Keratinocyte (primary cell): ENCODE measurements around the gene RASGEF1B. TPM values are rescaled to one million over a fixed set of nuclear protein-coding genes. Genes with fewer than 3 reads are reported as not detected.
"Not testable (repeated sequence)": the region's sequence is repeated elsewhere in the genome, so short reads cannot be mapped to it uniquely, and the experiment has no call there.

Source experiments
- DNase-seq: peaks from one replicate; pipeline ENCODE4 v3.0.0-alpha.2; 2011; ENCODE audit warnings: low read depth, missing footprints, low spot score
- FAIRE-seq: peaks from 2 replicates; lab custom pipeline; 2011; peaks lifted over from hg19 to GRCh38; lab: Jason Lieb, UNC
- H2AFZ ChIP-seq: 2 replicates; pipeline ENCODE4 v1.6.0; 2012; ENCODE audit warnings: low read length, control low read depth, inconsistent platforms; ENCODE audit not compliant: control insufficient read depth
- H3K27ac ChIP-seq: 2 replicates; pipeline ENCODE4 v1.5.1; 2011; ENCODE audit warnings: low read length; ENCODE audit not compliant: control insufficient read depth, insufficient read depth
- H3K27me3 ChIP-seq: 3 replicates; pipeline ENCODE4 v1.6.0; 2011; ENCODE audit warnings: low read length; ENCODE audit not compliant: control insufficient read depth, insufficient read depth; ENCODE audit errors: extremely low read depth
- H3K36me3 ChIP-seq, 2 experiments: 2 replicates in 1 of 2; 3 replicates in 1 of 2; pipeline ENCODE4 v1.5.1; 2011; ENCODE audit warnings: low read length in 2 of 2, mild to moderate bottlenecking in 1 of 2; ENCODE audit not compliant: control insufficient read depth in 2 of 2, insufficient read depth in 2 of 2; ENCODE audit errors: extremely low read depth in 1 of 2
- H3K4me1 ChIP-seq: 3 replicates; pipeline ENCODE4 v1.5.1; 2011; ENCODE audit warnings: low read length; ENCODE audit not compliant: control insufficient read depth, insufficient read depth; ENCODE audit errors: extremely low read depth
- H3K4me2 ChIP-seq: 3 replicates; pipeline ENCODE4 v1.6.0; 2011; ENCODE audit warnings: low read depth, low read length; ENCODE audit not compliant: control insufficient read depth, insufficient read depth; ENCODE audit errors: extremely low read depth
- H3K4me3 ChIP-seq, 3 experiments: fragments of 200-600 bp in 1 of 3; sonication (generic) in 1 of 3; 2 replicates in 2 of 3; 3 replicates in 1 of 3; pipeline ENCODE4 v1.5.1; 2011 to 2016; ENCODE audit warnings: low read length in 3 of 3, mild to moderate bottlenecking in 3 of 3, control low read depth in 2 of 3, inconsistent platforms in 1 of 3, low read depth in 1 of 3, mixed read lengths in 1 of 3, mixed run types in 1 of 3, moderate library complexity in 1 of 3; ENCODE audit not compliant: control insufficient read depth in 2 of 3, insufficient read depth in 2 of 3; ENCODE audit errors: extremely low read depth in 1 of 3
- H3K79me2 ChIP-seq: 2 replicates; pipeline ENCODE4 v1.6.0; 2012; ENCODE audit warnings: low read length; ENCODE audit not compliant: control insufficient read depth, insufficient read depth
- H3K9ac ChIP-seq: 3 replicates; pipeline ENCODE4 v1.6.0; 2011; ENCODE audit warnings: low read length; ENCODE audit not compliant: control insufficient read depth, insufficient read depth; ENCODE audit errors: extremely low read depth
- H3K9me1 ChIP-seq: 3 replicates; pipeline ENCODE4 v1.6.0; 2011; ENCODE audit warnings: low read length; ENCODE audit not compliant: control insufficient read depth, insufficient read depth; ENCODE audit errors: extremely low read depth
- H3K9me3 ChIP-seq: 2 replicates; pipeline ENCODE4 v1.5.1; 2012; ENCODE audit warnings: low read depth, low read length; ENCODE audit not compliant: control insufficient read depth
- H4K20me1 ChIP-seq: 3 replicates; pipeline ENCODE4 v1.6.0; 2011; ENCODE audit warnings: low read length; ENCODE audit not compliant: control insufficient read depth, insufficient read depth; ENCODE audit errors: extremely low read depth
- CTCF ChIP-seq, 3 experiments: IDR thresholded peaks in 1 of 3; conservative IDR thresholded peaks in 1 of 3; optimal IDR thresholded peaks in 1 of 3; 2 replicates in 2 of 3; 3 replicates in 1 of 3; pipeline versions ENCODE3 to v1.5.1; 2011; ENCODE audit warnings: low read length in 3 of 3, mild to moderate bottlenecking in 3 of 3, moderate library complexity in 2 of 3, control low read depth in 1 of 3, inconsistent platforms in 1 of 3; ENCODE audit not compliant: insufficient read depth in 2 of 3; ENCODE audit errors: extremely low read depth in 1 of 3
- EZH2 ChIP-seq: IDR thresholded peaks from one replicate; pipeline ENCODE4 v1.6.1; 2012; ENCODE audit warnings: inconsistent platforms, mild to moderate bottlenecking, low read length, moderate library complexity
- dilution Hi-C: fragments of 300-500 bp; cut with MboI; formaldehyde crosslinking; loops from one replicate; pipeline ENCODE4 v1.7.0; 2020; ENCODE audit warnings: low sequenced_read_pairs; ENCODE audit not compliant: extremely low pct_ligation_motif_present
- polyA plus RNA-seq, 5 experiments: library from polyadenylated mRNA; depleted of rRNA in 3 of 5; stranded (reverse) in 3 of 5; stranded (forward) in 1 of 5; unstranded in 1 of 5; fragments of >200 nt; gene quantifications; 1 replicate in 1 of 5; 2 replicates in 3 of 5; 3 replicates in 1 of 5; pipeline versions ENCODE4 v1.2.1 to v1.2.3, GENCODE V29; 2011 to 2012; ENCODE audit warnings: missing spikeins in 2 of 5, low read depth in 1 of 5, low replicate concordance in 1 of 5

RASGEF1B gene
- polyA plus RNA-seq, 1 donor (not counting 4 experiments of a cell fraction or from before 2014, with no cell fraction given): 0.68 TPM

- no peak for DNase-seq
- no peaks in the 10 kb centered on the region for H3K27me3 ChIP-seq
- H3K9me3 ChIP-seq: no peaks in the 10 kb centered on the region
- H3K27ac ChIP-seq: no peak overlapping the region
- H4K20me1 ChIP-seq: no peaks in the 10 kb centered on the region
- H3K9me1 ChIP-seq: no peaks in the 10 kb centered on the region
- H3K36me3 ChIP-seq: no peaks in the 10 kb centered on the region
- H3K79me2 ChIP-seq: no peaks in the 10 kb centered on the region
- dilution Hi-C loops: no loop called here
- no peak for FAIRE-seq
- H3K4me1 ChIP-seq: no peaks in the 10 kb centered on the region
- no peak overlapping the region for H3K4me3 ChIP-seq
- TF ChIP-seq CTCF (optimal IDR thresholded peaks at IDR 0.05 in 1 of 3, IDR thresholded peaks at IDR 0.05 in 1 of 3, conservative IDR thresholded peaks at IDR 0.05 in 1 of 3; ENCODE audit: extremely low read depth in 1 of 3, insufficient read depth in 2 of 3, low read length in 3 of 3) (no peak), EZH2 (no peak)
- no peak overlapping the region for H3K9ac ChIP-seq
- H3K4me2 ChIP-seq: no peak overlapping the region
- no peak overlapping the region for H2AFZ ChIP-seq
These were observed 10.6 kb upstream of the RASGEF1B start for GRCh38 chr4:81482326-81482725.

DNA sequence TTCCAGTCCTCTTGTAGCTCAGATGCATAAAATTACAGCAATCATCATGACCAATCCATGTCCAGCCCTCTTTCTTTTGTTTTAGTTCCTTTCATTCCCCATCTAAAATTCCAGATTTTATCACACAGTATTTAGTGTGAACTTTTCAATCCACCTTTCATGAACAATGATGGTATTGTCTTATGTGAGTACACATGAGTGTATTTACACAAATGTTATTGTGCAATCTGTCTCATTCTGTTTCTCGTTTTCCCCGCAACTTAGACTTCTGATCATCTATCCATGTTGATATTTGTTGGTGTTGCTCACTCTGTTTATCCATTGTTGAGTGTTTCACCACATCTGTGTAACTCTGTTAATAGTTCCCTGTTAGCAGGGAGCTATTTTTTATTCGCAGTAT is 9.4 kb upstream of the RASGEF1B start:
- no peaks in the 10 kb centered on the region for H3K4me1 ChIP-seq
- H3K9ac ChIP-seq: no peak overlapping the region
- H3K27me3 ChIP-seq: no peaks in the 10 kb centered on the region
- no peak overlapping the region for H3K4me2 ChIP-seq
- dilution Hi-C loops: no loop called here
- H3K9me3 ChIP-seq: no peaks in the 10 kb centered on the region
- H4K20me1 ChIP-seq: no peaks in the 10 kb centered on the region
- no peaks in the 10 kb centered on the region for H3K79me2 ChIP-seq
- no peak overlapping the region for H2AFZ ChIP-seq
- H3K9me1 ChIP-seq: no peaks in the 10 kb centered on the region
- H3K27ac ChIP-seq: no peak overlapping the region
- DNase-seq: no peak
- no peaks in the 10 kb centered on the region for H3K36me3 ChIP-seq
- FAIRE-seq: no peak
- no peak overlapping the region for H3K4me3 ChIP-seq
- no peak for TF ChIP-seq EZH2
- TF ChIP-seq CTCF (optimal IDR thresholded peaks at IDR 0.05 in 1 of 3, IDR thresholded peaks at IDR 0.05 in 1 of 3, conservative IDR thresholded peaks at IDR 0.05 in 1 of 3; ENCODE audit: extremely low read depth in 1 of 3, insufficient read depth in 2 of 3, low read length in 3 of 3): no peak

DNA sequence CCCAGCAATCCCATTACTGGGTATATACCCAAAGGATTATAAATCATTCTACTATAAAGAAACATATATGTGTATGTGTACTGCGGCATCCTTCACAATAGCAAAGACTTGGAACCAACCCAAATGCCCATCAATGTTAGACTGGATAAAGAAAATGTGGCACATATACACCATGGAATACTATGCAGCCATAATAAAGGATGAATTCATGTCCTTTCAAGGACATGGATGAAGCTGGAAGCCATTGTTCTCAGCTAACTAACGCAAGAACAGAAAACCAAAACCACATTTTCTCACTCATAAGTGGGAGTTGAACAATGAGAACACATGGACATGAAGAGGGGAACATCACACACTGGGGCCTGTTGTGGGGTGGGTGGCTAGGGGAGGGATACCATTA is 7.9 kb upstream of the RASGEF1B start:
- H3K4me2 ChIP-seq, dilution Hi-C loops, FAIRE-seq, H3K9me1 ChIP-seq, H3K27ac ChIP-seq, H3K4me1 ChIP-seq, DNase-seq, H3K9me3 ChIP-seq, H3K36me3 ChIP-seq, H3K9ac ChIP-seq, H3K79me2 ChIP-seq, H2AFZ ChIP-seq, H4K20me1 ChIP-seq, H3K27me3 ChIP-seq, H3K4me3 ChIP-seq: not testable (repeated sequence)
